OCI-LY7 (cell line): ENCODE measurements around the gene TECTB. TPM values are rescaled to one million over a fixed set of nuclear protein-coding genes. Genes with fewer than 3 reads are reported as not detected.
"Not testable (repeated sequence)": the region's sequence is repeated elsewhere in the genome, so short reads cannot be mapped to it uniquely, and the experiment has no call there.

Experiments
- BruUV-seq: library from RNA; stranded (reverse); fragments of 400-500 nt; replicated peaks from 2 replicates; lab custom pipeline; 2021; lab: Mats Ljungman, UMichigan
- CTCF ChIA-PET: fragments of 300-600 bp; sonication (Branson Sonifier 250); formaldehyde crosslinking; loops from one replicate; lab custom pipeline; 2022; ENCODE audit warnings: antibody characterized with exemption; ENCODE audit not compliant: unreplicated experiment; lab: Charles Lee
- POLR2A ChIA-PET: fragments of 300-600 bp; sonication (Branson Sonifier 250); formaldehyde crosslinking; loops from one replicate; lab custom pipeline; 2022; ENCODE audit warnings: antibody characterized with exemption; lab: Charles Lee
- DNase-seq: peaks from one replicate; pipeline ENCODE4 v3.0.0-alpha.2; 2015; ENCODE audit warnings: low spot score
- H2AFZ ChIP-seq: fragments of 200-600 bp; sonication (generic), shearing (Covaris generic); 2 replicates; pipeline ENCODE4 v1.6.1; 2014; ENCODE audit warnings: mild to moderate bottlenecking, antibody characterized with exemption, low read length, moderate library complexity
- H3K27ac ChIP-seq: fragments of 200-600 bp; sonication (generic); 2 replicates; pipeline ENCODE4 v1.5.1; 2014; ENCODE audit warnings: mixed run types, low read depth, mild to moderate bottlenecking, moderate library complexity, low read length, inconsistent platforms; ENCODE audit not compliant: poor library complexity, severe bottlenecking
- H3K36me3 ChIP-seq: fragments of 200-600 bp; sonication (generic); 2 replicates; pipeline ENCODE4 v1.6.1; 2014; ENCODE audit warnings: mild to moderate bottlenecking, antibody characterized with exemption, low read length, moderate library complexity, mixed read lengths; ENCODE audit not compliant: insufficient read depth
- H3K4me1 ChIP-seq: fragments of 200-600 bp; sonication (generic); 2 replicates; pipeline ENCODE4 v1.5.1; 2014; ENCODE audit warnings: mild to moderate bottlenecking, low read length; ENCODE audit not compliant: insufficient read depth, poor library complexity, severe bottlenecking
- H3K4me2 ChIP-seq: fragments of 200-600 bp; sonication (generic); 2 replicates; pipeline ENCODE4 v1.6.1; 2014; ENCODE audit warnings: mild to moderate bottlenecking, low read length
- H3K4me3 ChIP-seq: fragments of 200-600 bp; sonication (generic); 2 replicates; pipeline ENCODE4 v1.5.1; 2014; ENCODE audit warnings: mild to moderate bottlenecking, low read depth, low read length; ENCODE audit not compliant: poor library complexity, severe bottlenecking
- H3K79me2 ChIP-seq: fragments of 200-600 bp; sonication (generic); 2 replicates; pipeline ENCODE4 v1.6.1; 2016; ENCODE audit warnings: low read depth, mild to moderate bottlenecking, low read length, moderate library complexity, mixed read lengths; ENCODE audit not compliant: insufficient read depth
- H3K9me2 ChIP-seq: fragments of 200-600 bp; sonication (generic); 2 replicates; pipeline ENCODE4 v1.6.1; 2016; ENCODE audit warnings: mild to moderate bottlenecking, low read length, mixed read lengths; ENCODE audit not compliant: insufficient read depth
- H3K9me3 ChIP-seq: fragments of 200-600 bp; sonication (generic); 2 replicates; pipeline ENCODE4 v1.6.1; 2014; ENCODE audit warnings: mild to moderate bottlenecking, mixed run types, low read length, mixed read lengths
- H4K20me1 ChIP-seq: fragments of 200-600 bp; sonication (generic); 2 replicates; pipeline ENCODE4 v1.6.1; 2014; ENCODE audit warnings: mild to moderate bottlenecking, antibody characterized with exemption, low read length, moderate library complexity, mixed read lengths; ENCODE audit not compliant: insufficient read depth
- CTCF ChIP-seq: fragments of 200-600 bp; sonication (generic); conservative IDR thresholded peaks from 2 replicates; pipeline ENCODE4 v1.5.1; 2014; ENCODE audit warnings: mild to moderate bottlenecking, antibody characterized with exemption, low read length, moderate library complexity, mixed read lengths
- EZH2phosphoT487 ChIP-seq: fragments of 200-600 bp; sonication (generic); IDR thresholded peaks from 2 replicates; pipeline ENCODE4 v1.6.1; 2018; ENCODE audit warnings: low read depth, borderline replicate concordance, mild to moderate bottlenecking, mixed run types, antibody characterized with exemption, low read length, moderate library complexity, mixed read lengths
- intact Hi-C: fragments of 100-400 bp; cut with micrococcal nuclease; formaldehyde crosslinking; loops from one replicate; pipeline ENCODE4 v1.10.0; 2022; ENCODE audit not compliant: unreplicated experiment
- total RNA-seq, 2 experiments: library from RNA; depleted of rRNA in 1 of 2; stranded (reverse); fragments of >200 nt in 1 of 2; shearing (Covaris generic) in 1 of 2; gene quantifications; 2 replicates each; pipeline ENCODE4 v1.2.3, GENCODE V29; 2014 to 2022

Gene TECTB
- total RNA-seq, 2 experiments from 2014 or later = not detected

GRCh38 chr10:112249722-112250121, 33.5 kb upstream of the TECTB start:
- TF ChIP-seq EZH2phosphoT487 (no peak), CTCF (no peak)

GRCh38 chr10:112250555-112250954, 32.6 kb upstream of the TECTB start:
- TF ChIP-seq CTCF (no peak), EZH2phosphoT487 (no peak)
- H3K4me3 ChIP-seq = no peak overlapping the region
- H2AFZ ChIP-seq = no peak overlapping the region
- no peaks in the 10 kb centered on the region for H3K79me2 ChIP-seq
- no peaks in the 10 kb centered on the region for H3K36me3 ChIP-seq
- DNase-seq = no peak
- no peaks in the 10 kb centered on the region for H3K9me3 ChIP-seq
- no peaks in the 10 kb centered on the region for H3K9me2 ChIP-seq
- H3K4me1 ChIP-seq = no peaks in the 10 kb centered on the region
- intact Hi-C loops = no loop called here
- H4K20me1 ChIP-seq = no peaks in the 10 kb centered on the region
- no peak overlapping the region for H3K4me2 ChIP-seq
- no TSS peak for BruUV-seq
- CTCF ChIA-PET = no interaction called here
- H3K27ac ChIP-seq = no peak overlapping the region
- POLR2A ChIA-PET = no interaction called here

More at GRCh38 chr10:112249722-112250121, 33.5 kb upstream of the TECTB start:
- Histone ChIP-seq H3K9me3 (no peaks in the 10 kb centered on the region), H3K9me2 (no peaks in the 10 kb centered on the region), H2AFZ (no peak overlapping the region), H3K27ac (no peak overlapping the region), H3K36me3 (no peaks in the 10 kb centered on the region), H3K4me2 (no peak overlapping the region), H3K4me1 (no peaks in the 10 kb centered on the region), H3K79me2 (no peaks in the 10 kb centered on the region), H3K4me3 (no peak overlapping the region), H4K20me1 (no peaks in the 10 kb centered on the region)
- DNase-seq = no peak
- ChIA-PET POLR2A (no interaction called here), CTCF (no interaction called here)
- intact Hi-C loops = no loop called here
- no TSS peak for BruUV-seq

GRCh38 chr10:112251238-112251637, 32.0 kb upstream of the TECTB start:
- H3K4me1 ChIP-seq, CTCF ChIA-PET, DNase-seq, H3K9me2 ChIP-seq, BruUV-seq, H3K4me2 ChIP-seq, H3K4me3 ChIP-seq, POLR2A ChIA-PET, H3K27ac ChIP-seq, H3K79me2 ChIP-seq, H2AFZ ChIP-seq, H3K9me3 ChIP-seq, intact Hi-C loops, H3K36me3 ChIP-seq, H4K20me1 ChIP-seq: not testable (repeated sequence)
